Rectal smooth muscle tissue (tissue), 1 donor: Measurements from ENCODE around the gene SENP2.
A peak's percentile ranks its signal among the peaks of the same experiment; 100 is the strongest.
"Not testable (repeated sequence)": the region's sequence is repeated elsewhere in the genome, so short reads cannot be mapped to it uniquely, and the experiment has no call there.

Source experiments
- H3K27ac ChIP-seq: one replicate; pipeline ENCODE4 v1.7.0; 2013; ENCODE audit warnings: low read depth, low read length, inconsistent platforms
- H3K27me3 ChIP-seq: one replicate; pipeline ENCODE4 v1.7.0; 2013; ENCODE audit warnings: low read length; ENCODE audit not compliant: control insufficient read depth, insufficient read depth
- H3K36me3 ChIP-seq: one replicate; pipeline ENCODE4 v1.7.0; 2013; ENCODE audit warnings: low read length; ENCODE audit not compliant: control insufficient read depth, insufficient read depth
- H3K4me1 ChIP-seq: one replicate; pipeline ENCODE4 v1.7.0; 2013; ENCODE audit warnings: low read length; ENCODE audit not compliant: control insufficient read depth, insufficient read depth
- H3K4me3 ChIP-seq: one replicate; pipeline ENCODE4 v1.7.0; 2013; ENCODE audit warnings: low read length
- H3K9ac ChIP-seq: one replicate; pipeline ENCODE4 v1.7.0; 2013; ENCODE audit warnings: low read length

SENP2 gene

GRCh38 chr3:185655426-185656320 is 69.6 kb downstream of the SENP2 start:
- H3K27me3 ChIP-seq, result no peaks in the 10 kb centered on the region
- no peaks in the 10 kb centered on the region for H3K36me3 ChIP-seq
- H3K4me3 ChIP-seq, result no peak overlapping the region
- no peak overlapping the region for H3K9ac ChIP-seq
- no peak overlapping the region for H3K27ac ChIP-seq
- H3K4me1 ChIP-seq, result no peaks in the 10 kb centered on the region

- no peaks in the 10 kb centered on the region for H3K4me1 ChIP-seq
- peak overlapping the region; percentile 16 for H3K27ac ChIP-seq
Measured at GRCh38 chr3:185656321-185656840, 70.3 kb downstream of the SENP2 start.

GRCh38 chr3:185657211-185657610 is 71.1 kb downstream of the SENP2 start:
- H3K27me3 ChIP-seq, result no peaks in the 10 kb centered on the region
- H3K27ac ChIP-seq, result no peak overlapping the region

More at GRCh38 chr3:185656321-185656840, 70.3 kb downstream of the SENP2 start:
- no peak overlapping the region for H3K4me3 ChIP-seq
- no peak overlapping the region for H3K9ac ChIP-seq
- no peaks in the 10 kb centered on the region for H3K36me3 ChIP-seq
- no peaks in the 10 kb centered on the region for H3K27me3 ChIP-seq

GRCh38 chr3:185657691-185658503 is 71.8 kb downstream of the SENP2 start:
- Histone ChIP-seq H3K27me3 (no peaks in the 10 kb centered on the region), H3K9ac (no peak overlapping the region), H3K4me3 (no peak overlapping the region), H3K27ac (peak overlapping the region; percentile 3), H3K4me1 (no peaks in the 10 kb centered on the region), H3K36me3 (no peaks in the 10 kb centered on the region)

More at GRCh38 chr3:185657211-185657610, 71.1 kb downstream of the SENP2 start:
- Histone ChIP-seq H3K4me3 (no peak overlapping the region), H3K9ac (no peak overlapping the region), H3K4me1 (no peaks in the 10 kb centered on the region), H3K36me3 (no peaks in the 10 kb centered on the region)

GRCh38 chr3:185658504-185658912 is 72.4 kb downstream of the SENP2 start:
- Histone ChIP-seq H3K27ac (peak overlapping the region; percentile 3), H3K4me3 (no peak overlapping the region), H3K27me3 (no peaks in the 10 kb centered on the region), H3K9ac (no peak overlapping the region), H3K36me3 (no peaks in the 10 kb centered on the region), H3K4me1 (no peaks in the 10 kb centered on the region)

- Histone ChIP-seq H3K27me3 (no peaks in the 10 kb centered on the region), H3K4me1 (no peaks in the 10 kb centered on the region), H3K36me3 (no peaks in the 10 kb centered on the region), H3K9ac (no peak overlapping the region), H3K27ac (no peak overlapping the region), H3K4me3 (no peak overlapping the region)
Measured at GRCh38 chr3:185658943-185659342, 72.8 kb downstream of the SENP2 start.

- Histone ChIP-seq H3K9ac (no peak overlapping the region), H3K27me3 (no peaks in the 10 kb centered on the region), H3K36me3 (no peaks in the 10 kb centered on the region), H3K27ac (no peak overlapping the region), H3K4me3 (no peak overlapping the region), H3K4me1 (no peaks in the 10 kb centered on the region)
Measured at GRCh38 chr3:185659942-185660921, 74.1 kb downstream of the SENP2 start.

GRCh38 chr3:185661296-185661695 is 75.2 kb downstream of the SENP2 start:
- H3K4me1 ChIP-seq, H3K27me3 ChIP-seq, H3K9ac ChIP-seq, H3K36me3 ChIP-seq, H3K27ac ChIP-seq, H3K4me3 ChIP-seq: not testable (repeated sequence)

- no peak overlapping the region for H3K9ac ChIP-seq
- H3K27me3 ChIP-seq, result no peaks in the 10 kb centered on the region
- no peak overlapping the region for H3K4me3 ChIP-seq
- no peaks in the 10 kb centered on the region for H3K4me1 ChIP-seq
- no peaks in the 10 kb centered on the region for H3K36me3 ChIP-seq
- no peak overlapping the region for H3K27ac ChIP-seq
Measured at GRCh38 chr3:185661772-185662171, 75.7 kb downstream of the SENP2 start.

- no peak overlapping the region for H3K4me3 ChIP-seq
- no peaks in the 10 kb centered on the region for H3K36me3 ChIP-seq
- no peaks in the 10 kb centered on the region for H3K27me3 ChIP-seq
- H3K4me1 ChIP-seq, result no peaks in the 10 kb centered on the region
- H3K9ac ChIP-seq, result no peak overlapping the region
- no peak overlapping the region for H3K27ac ChIP-seq
Measured at GRCh38 chr3:185663929-185664328, 77.8 kb downstream of the SENP2 start.

- H3K4me3 ChIP-seq, result no peak overlapping the region
- no peaks in the 10 kb centered on the region for H3K36me3 ChIP-seq
- no peak overlapping the region for H3K9ac ChIP-seq
- H3K27me3 ChIP-seq, result no peaks in the 10 kb centered on the region
- H3K27ac ChIP-seq, result no peak overlapping the region
- no peaks in the 10 kb centered on the region for H3K4me1 ChIP-seq
Measured at GRCh38 chr3:185667574-185667973, 81.5 kb downstream of the SENP2 start.
